ENCODE results near the gene PHOX2A.
"Not testable (repeated sequence)": the region's sequence is repeated elsewhere in the genome, so short reads cannot be mapped to it uniquely, and the experiment has no call there.

PHOX2A gene

DNA sequence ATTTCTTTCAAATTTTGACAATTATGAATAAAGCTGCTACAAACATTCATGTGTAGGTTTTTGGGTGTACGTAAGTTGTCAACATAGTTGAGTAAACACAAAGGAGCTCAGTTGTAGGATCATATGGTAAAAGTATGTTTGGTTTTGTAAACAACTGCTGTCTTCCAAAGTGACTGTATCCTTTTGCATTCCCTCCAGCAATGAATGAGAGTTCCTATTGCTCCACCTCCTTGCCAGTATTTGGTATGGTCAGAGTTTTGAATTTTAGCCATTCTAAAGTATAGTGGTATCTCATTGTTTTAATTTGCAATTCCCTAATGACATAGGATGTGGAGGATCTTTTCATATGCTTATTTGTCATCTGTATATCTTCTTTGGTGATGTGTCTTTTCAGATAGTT lies 28.0 kb upstream of the PHOX2A start:
- peaks cover 6% of the 10 kb centered on the region for H3K4me1 ChIP-seq
- no peak overlapping the region for H3K4me2 ChIP-seq
- no peaks in the 10 kb centered on the region for H3K9me3 ChIP-seq
- no peak overlapping the region for H3K27ac ChIP-seq
- no peaks in the 10 kb centered on the region for H3K27me3 ChIP-seq
- H3K4me3 ChIP-seq, result no peak overlapping the region
- H3K36me3 ChIP-seq, result no peaks in the 10 kb centered on the region
- no peak overlapping the region for H3K9ac ChIP-seq
- H4K20me1 ChIP-seq, result no peaks in the 10 kb centered on the region
- TF ChIP-seq Cebpa-rat (IDR thresholded peaks at IDR 0.05), result no peak

DNA sequence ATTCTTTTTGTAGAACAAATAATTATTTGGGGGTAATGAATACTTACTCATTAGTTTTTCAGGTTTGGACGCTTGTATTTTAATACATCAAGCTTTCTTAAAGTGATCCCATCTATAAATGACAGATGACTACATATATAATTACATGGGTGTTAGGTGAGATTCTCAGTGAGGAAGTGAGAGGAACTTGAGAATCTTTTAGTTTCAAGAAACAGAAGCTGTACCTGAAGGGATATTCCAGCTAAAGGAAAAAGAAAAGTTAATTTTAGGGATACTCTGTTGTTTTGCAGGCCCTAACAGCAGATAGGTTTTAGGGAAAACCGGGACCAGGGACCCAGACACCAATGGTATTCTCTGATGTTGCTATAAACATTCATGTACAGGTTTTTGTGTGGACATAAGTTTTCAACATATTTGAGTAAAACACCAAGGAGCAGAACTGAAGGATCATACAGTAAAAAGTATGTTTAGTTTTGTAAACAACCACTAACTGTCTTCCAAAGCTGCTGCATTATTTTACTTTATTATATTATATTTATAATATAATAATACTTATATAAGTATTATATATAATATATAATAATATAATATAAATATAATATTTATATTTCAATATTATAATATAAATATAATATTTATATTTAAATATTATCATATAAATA lies 24.1 kb upstream of the PHOX2A start:
- no peaks in the 10 kb centered on the region for H4K20me1 ChIP-seq
- H3K4me2 ChIP-seq, result no peak overlapping the region

DNA sequence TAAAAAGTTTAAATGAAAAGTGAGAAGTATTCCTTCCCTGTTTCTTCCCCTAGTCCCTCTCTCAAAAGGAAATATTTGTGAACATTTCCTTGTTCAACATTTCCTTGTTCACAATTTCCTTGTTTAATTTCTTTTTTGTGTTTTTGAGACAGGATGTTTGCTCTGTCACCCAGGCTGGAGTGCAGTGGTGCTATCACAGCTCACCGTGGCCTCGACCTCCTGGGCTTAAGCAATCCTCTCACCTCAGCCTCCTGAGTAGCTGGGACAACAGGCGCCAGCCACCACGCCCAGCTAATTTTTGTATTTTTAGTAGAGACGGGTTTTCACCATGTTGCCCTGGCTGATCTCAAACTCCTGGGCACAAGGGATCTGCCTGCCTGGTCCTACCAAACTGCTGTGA lies 23.0 kb upstream of the PHOX2A start:
- not testable (repeated sequence) for H3K27me3 ChIP-seq, H3K36me3 ChIP-seq, H3K27ac ChIP-seq, H3K4me3 ChIP-seq, H3K9ac ChIP-seq, H4K20me1 ChIP-seq, H3K9me3 ChIP-seq
- peak overlapping the region; percentile 64; the same call in 1 of the 2 replicates for H3K4me2 ChIP-seq
- peaks cover 24% of the 10 kb centered on the region for H3K4me1 ChIP-seq

More for the DNA sequence above, 24.1 kb upstream of the PHOX2A start:
- H3K27ac ChIP-seq, result no peak overlapping the region
- no peaks in the 10 kb centered on the region for H3K9me3 ChIP-seq
- no peaks in the 10 kb centered on the region for H3K27me3 ChIP-seq
- H3K36me3 ChIP-seq, result no peaks in the 10 kb centered on the region
- no peak overlapping the region for H3K4me3 ChIP-seq
- no peak for TF ChIP-seq Cebpa-rat (IDR thresholded peaks at IDR 0.05)
- no peak overlapping the region for H3K9ac ChIP-seq
- peaks cover 24% of the 10 kb centered on the region for H3K4me1 ChIP-seq

DNA sequence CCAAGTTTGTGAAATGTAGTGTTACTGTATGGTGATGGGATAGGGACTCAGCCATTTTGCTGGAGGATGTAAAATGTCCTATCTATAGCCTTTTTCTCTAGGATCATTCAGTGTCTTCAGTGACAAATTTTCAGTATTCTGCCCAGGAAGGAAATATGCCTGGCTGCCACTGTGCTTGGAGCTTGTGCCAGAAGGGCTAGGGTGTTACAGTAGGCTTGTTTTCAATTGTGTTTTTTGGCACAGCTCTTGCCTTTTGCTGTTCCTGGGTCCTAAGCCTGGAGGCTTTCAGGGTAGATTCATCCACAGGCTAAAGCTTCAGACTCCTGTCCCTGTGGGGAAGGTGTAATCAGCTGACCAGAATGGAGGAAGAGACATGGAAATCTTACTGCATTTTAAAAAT lies 22.0 kb upstream of the PHOX2A start:
- no peak for TF ChIP-seq Cebpa-rat (IDR thresholded peaks at IDR 0.05)
- Histone ChIP-seq H3K9ac (peak overlapping the region; percentile 5; the same call in 1 of the 2 replicates), H3K9me3 (no peaks in the 10 kb centered on the region)

DNA sequence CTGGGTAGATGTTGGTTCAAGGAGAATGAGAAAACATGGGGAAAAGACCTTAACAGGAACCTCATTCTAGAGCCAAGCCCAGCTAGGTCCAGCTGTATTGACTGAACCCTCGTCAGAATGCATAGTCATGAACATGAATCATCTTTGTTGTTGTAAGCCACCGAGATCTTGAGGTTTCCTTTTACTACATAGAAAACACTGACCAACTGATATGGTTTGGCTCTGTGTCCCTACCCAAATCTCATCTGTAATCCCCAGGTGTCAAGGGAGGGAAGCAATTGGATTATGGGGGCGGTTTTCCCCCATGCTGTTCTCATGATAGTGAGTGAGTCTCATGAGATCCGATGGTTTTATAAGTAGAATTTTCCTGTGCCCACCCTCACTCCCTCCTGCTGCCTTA lies 19.4 kb upstream of the PHOX2A start:
- H3K9ac ChIP-seq, result no peak overlapping the region
- no peak for TF ChIP-seq Cebpa-rat (IDR thresholded peaks at IDR 0.05)
- no peak overlapping the region for H3K4me3 ChIP-seq
- no peaks in the 10 kb centered on the region for H3K9me3 ChIP-seq
- no peaks in the 10 kb centered on the region for H4K20me1 ChIP-seq
- no peak overlapping the region for H3K4me2 ChIP-seq
- H3K4me1 ChIP-seq, result peaks cover 24% of the 10 kb centered on the region
- no peaks in the 10 kb centered on the region for H3K27me3 ChIP-seq
- H3K36me3 ChIP-seq, result no peaks in the 10 kb centered on the region
- no peak overlapping the region for H3K27ac ChIP-seq

More for the DNA sequence above, 22.0 kb upstream of the PHOX2A start:
- Histone ChIP-seq H3K4me1 (peaks cover 24% of the 10 kb centered on the region), H3K4me3 (no peak overlapping the region), H4K20me1 (no peaks in the 10 kb centered on the region), H3K36me3 (no peaks in the 10 kb centered on the region), H3K27ac (no peak overlapping the region), H3K27me3 (no peaks in the 10 kb centered on the region), H3K4me2 (peak overlapping the region; percentile 64)

DNA sequence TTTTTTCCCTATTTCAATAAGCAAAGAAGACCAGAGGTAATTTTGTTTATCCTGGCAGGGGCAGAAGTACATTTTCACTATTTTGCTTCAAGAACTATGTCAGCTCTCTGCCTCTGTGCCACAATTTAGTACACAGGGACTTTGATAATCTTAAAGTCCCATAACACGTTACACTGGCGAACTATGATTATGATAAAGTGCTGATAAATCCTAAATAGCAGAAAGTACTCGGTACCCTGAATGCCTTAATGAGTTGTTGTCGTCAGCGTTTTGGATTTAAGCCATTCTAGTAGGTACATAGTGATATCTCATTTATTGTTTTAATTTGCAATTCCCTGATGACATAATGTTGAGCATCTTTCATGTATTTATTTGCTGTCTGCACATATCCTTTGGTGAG lies 16.6 kb upstream of the PHOX2A start:
- Histone ChIP-seq H3K27ac (no peak overlapping the region), H3K9ac (no peak overlapping the region), H3K36me3 (no peaks in the 10 kb centered on the region), H3K9me3 (no peaks in the 10 kb centered on the region), H3K4me3 (no peak overlapping the region), H3K27me3 (no peaks in the 10 kb centered on the region), H4K20me1 (no peaks in the 10 kb centered on the region), H3K4me2 (no peak overlapping the region), H3K4me1 (peaks cover 4% of the 10 kb centered on the region)
- no peak for TF ChIP-seq Cebpa-rat (IDR thresholded peaks at IDR 0.05)

DNA sequence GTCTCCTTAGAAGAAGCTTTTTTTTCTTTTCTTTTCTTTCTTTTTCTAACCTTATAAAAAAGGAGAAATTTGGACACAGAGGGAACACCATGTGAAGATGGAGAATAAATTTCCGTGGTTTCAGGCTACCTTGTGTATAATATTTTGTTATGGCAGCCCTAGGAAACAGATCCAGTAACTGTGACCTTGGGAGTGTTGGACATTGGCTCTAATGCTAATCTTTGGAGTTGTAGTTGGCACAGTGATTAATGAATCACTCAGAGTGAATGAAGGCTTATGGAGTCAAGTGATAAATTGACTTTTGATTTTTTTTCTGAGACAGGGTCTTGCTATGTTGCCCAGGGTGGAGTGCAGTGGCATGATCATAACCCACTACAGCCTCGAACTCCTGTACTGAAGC lies 15.5 kb upstream of the PHOX2A start:
- no peaks in the 10 kb centered on the region for H3K4me1 ChIP-seq
- no peaks in the 10 kb centered on the region for H3K27me3 ChIP-seq
- no peaks in the 10 kb centered on the region for H4K20me1 ChIP-seq
- TF ChIP-seq Cebpa-rat (IDR thresholded peaks at IDR 0.05), result no peak
- no peak overlapping the region for H3K4me3 ChIP-seq
- H3K36me3 ChIP-seq, result no peaks in the 10 kb centered on the region
- H3K27ac ChIP-seq, result no peak overlapping the region
- H3K9me3 ChIP-seq, result no peaks in the 10 kb centered on the region
- no peak overlapping the region for H3K9ac ChIP-seq
- no peak overlapping the region for H3K4me2 ChIP-seq

DNA sequence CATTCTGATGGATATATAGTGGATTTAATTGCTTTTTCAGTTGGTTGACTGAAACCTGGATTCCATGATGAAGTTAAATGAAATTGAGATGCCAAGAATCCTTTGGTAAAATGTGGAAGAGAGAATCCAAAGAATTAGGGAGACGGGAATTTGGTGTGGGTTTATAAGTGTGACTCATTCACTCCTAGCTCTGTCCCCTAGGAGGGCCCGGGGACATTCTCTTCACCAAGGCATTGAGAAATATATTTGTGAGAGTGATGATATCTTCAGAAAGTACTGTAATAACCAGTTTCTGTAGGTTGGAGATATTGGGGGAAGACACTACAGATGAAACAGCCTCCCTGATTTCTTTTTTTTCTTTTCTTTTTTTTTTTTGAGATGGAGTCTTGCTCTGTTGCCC lies 13.6 kb upstream of the PHOX2A start:
- Histone ChIP-seq H3K36me3 (no peaks in the 10 kb centered on the region), H3K27ac (no peak overlapping the region), H3K4me2 (no peak overlapping the region), H3K4me3 (no peak overlapping the region), H3K27me3 (no peaks in the 10 kb centered on the region), H3K9ac (no peak overlapping the region), H3K4me1 (no peaks in the 10 kb centered on the region), H4K20me1 (no peaks in the 10 kb centered on the region), H3K9me3 (no peaks in the 10 kb centered on the region)
- TF ChIP-seq Cebpa-rat (IDR thresholded peaks at IDR 0.05), result no peak

DNA sequence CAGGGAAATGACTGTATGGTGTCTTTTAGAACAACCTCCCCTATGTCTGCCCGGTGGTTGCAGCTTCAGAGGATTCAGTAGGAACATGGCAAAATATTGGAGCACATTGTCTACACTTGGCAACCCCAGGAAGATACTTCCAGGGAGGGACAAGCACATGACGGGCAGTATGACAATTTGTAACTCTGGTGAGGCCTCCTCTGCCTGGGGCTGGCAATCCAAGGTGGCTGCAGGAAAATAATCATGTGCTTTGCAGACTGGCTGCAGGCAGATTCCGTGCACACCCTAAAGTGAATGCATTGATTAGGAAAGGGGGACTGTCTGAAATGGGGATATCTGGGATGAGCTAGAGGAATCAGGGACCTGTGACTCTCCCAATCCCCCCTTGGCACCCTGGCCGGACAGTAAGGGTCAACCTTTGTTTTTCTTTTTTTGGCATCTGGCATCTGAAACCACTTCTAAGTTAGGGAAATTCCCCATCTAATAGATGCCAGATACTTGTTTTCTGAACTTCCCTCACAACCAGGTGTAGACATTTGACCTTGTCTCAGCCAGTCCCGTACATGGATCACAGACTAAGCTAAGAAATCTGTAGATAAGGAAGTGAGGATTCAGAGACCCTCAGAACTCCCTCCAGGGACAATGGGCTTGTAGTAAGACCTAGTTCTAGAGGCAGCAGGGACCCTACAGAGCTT lies 10.5 kb upstream of the PHOX2A start:
- Histone ChIP-seq H3K9ac (no peak overlapping the region), H3K4me1 (no peaks in the 10 kb centered on the region), H3K4me2 (no peak overlapping the region), H3K27me3 (no peaks in the 10 kb centered on the region), H3K36me3 (no peaks in the 10 kb centered on the region), H3K4me3 (no peak overlapping the region), H3K9me3 (no peaks in the 10 kb centered on the region), H4K20me1 (no peaks in the 10 kb centered on the region), H3K27ac (no peak overlapping the region)
- no peak for TF ChIP-seq Cebpa-rat (IDR thresholded peaks at IDR 0.05)

DNA sequence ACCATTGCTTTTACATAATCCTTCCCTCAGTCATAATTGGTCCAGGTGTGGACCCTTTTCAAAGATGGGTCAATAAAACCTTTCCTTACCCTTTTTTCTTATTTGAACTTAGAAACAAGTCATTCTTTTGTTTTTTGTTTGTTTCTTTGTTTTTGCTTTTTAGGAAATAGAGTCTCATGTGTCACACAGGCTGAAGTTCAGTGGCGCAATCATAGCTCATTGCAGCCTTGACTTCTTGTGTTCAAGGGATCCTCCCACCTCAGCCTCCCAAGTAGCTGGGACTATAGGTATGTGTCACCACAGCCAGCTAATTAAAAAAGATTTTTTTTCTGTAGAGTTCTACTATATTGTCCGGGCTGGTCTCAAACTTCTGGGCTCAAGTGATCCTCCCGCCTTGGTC lies 9.4 kb upstream of the PHOX2A start:
- H3K27me3 ChIP-seq, result no peaks in the 10 kb centered on the region
- no peak for TF ChIP-seq Cebpa-rat (IDR thresholded peaks at IDR 0.05)
- H4K20me1 ChIP-seq, result no peaks in the 10 kb centered on the region
- H3K4me1 ChIP-seq, result no peaks in the 10 kb centered on the region
- H3K4me3 ChIP-seq, result no peak overlapping the region
- no peaks in the 10 kb centered on the region for H3K9me3 ChIP-seq
- no peaks in the 10 kb centered on the region for H3K36me3 ChIP-seq
- no peak overlapping the region for H3K9ac ChIP-seq
- H3K4me2 ChIP-seq, result no peak overlapping the region
- H3K27ac ChIP-seq, result no peak overlapping the region

Measured in BLaER1 (cell line).